ENCODE results near the gene MRPS6.

GRCh38 chr21:34075760-34076660, 2.6 kb downstream of the MRPS6 start:
- TF ChIP-seq CTCF (IDR thresholded peaks at IDR 0.05) (no peak), POLR2A (IDR thresholded peaks at IDR 0.05) (no peak)
